Measurements from ENCODE around the gene OTUB2. TPM values are rescaled to one million over a fixed set of nuclear protein-coding genes. Genes with fewer than 3 reads are reported as not detected.

Gene OTUB2
- total RNA-seq, 4 donors from 2014 or later: 0.45 to 1.2 (median 0.54) TPM; not detected in 1

DNA sequence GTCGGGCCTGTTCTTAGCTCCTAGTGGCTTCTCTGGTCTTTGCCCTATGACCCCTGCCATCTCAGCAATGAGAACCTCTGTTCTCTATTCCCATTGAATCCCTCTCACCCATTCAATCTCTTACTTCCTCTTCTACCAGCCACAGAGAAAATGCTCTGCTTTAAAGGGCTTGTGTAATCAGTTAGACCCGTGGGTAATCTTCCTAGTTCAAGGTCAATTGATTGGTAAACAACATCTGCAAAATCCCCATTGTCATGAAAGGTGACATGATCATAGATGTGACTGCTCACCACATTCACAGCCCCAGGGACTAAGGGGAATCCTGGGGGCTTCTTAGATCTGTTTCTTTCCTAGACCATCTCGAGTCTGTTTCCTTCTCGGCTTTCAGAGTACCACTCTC, 36.2 kb upstream of the OTUB2 start:
- no peaks in the 10 kb centered on the region for H3K36me3 ChIP-seq
- no peak overlapping the region for H3K27ac ChIP-seq
- WGBS, 2 donors: 74 to 81% methylated on average over 4 of the region's 4 CpGs
- no peaks in the 10 kb centered on the region for H3K27me3 ChIP-seq
- TF ChIP-seq CTCF (IDR thresholded peaks at IDR 0.05) (no peak), POLR2A (IDR thresholded peaks at IDR 0.05) (no peak)
- no peak for DNase-seq
- H3K4me3 ChIP-seq (replicated peaks in 1 of 3): no peak overlapping the region
- H3K4me1 ChIP-seq: peaks cover 0 to 10% of the 10 kb centered on the region in 2 donors
- H3K9me3 ChIP-seq: no peaks in the 10 kb centered on the region
- intact Hi-C loops (cut with DNase I): no loop called here

DNA sequence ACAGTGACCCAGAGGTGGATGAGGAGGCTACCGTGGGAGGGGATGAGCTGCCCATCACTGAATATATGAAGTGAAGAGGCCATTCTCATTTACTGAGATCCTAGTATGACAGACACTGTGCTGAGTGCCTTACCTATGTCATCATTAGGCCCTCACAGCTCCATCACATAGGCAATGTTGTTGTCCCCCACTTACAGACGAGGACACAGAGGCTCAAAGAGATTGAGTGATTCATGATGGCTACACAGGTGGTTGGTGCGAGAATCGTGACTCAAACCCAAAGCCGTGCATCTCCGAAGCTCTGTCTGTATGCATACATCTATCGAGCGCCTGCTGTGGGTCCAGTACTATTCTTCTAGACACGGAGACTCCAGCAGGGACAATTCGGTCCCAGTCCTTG, 34.9 kb upstream of the OTUB2 start:
- no peak overlapping the region for H3K27ac ChIP-seq
- H3K9me3 ChIP-seq: no peaks in the 10 kb centered on the region
- H3K36me3 ChIP-seq: no peaks in the 10 kb centered on the region
- 83 to 89% methylated on average over 10 of the region's 10 CpGs for WGBS, 2 donors
- peaks cover 0 to 10% of the 10 kb centered on the region in 2 donors for H3K4me1 ChIP-seq
- TF ChIP-seq POLR2A (IDR thresholded peaks at IDR 0.05) (no peak), CTCF (IDR thresholded peaks at IDR 0.05) (no peak)
- H3K4me3 ChIP-seq (replicated peaks in 1 of 3): no peak overlapping the region
- DNase-seq: no peak
- intact Hi-C loops (cut with DNase I): no loop called here
- H3K27me3 ChIP-seq: no peaks in the 10 kb centered on the region

- Histone ChIP-seq H3K36me3 (no peaks in the 10 kb centered on the region), H3K4me1 (peaks cover 0 to 10% of the 10 kb centered on the region in 2 donors), H3K27me3 (no peaks in the 10 kb centered on the region), H3K27ac (no peak overlapping the region), H3K4me3 (replicated peaks in 1 of 3) (no peak overlapping the region), H3K9me3 (no peaks in the 10 kb centered on the region)
- TF ChIP-seq POLR2A (IDR thresholded peaks at IDR 0.05) (no peak), CTCF (IDR thresholded peaks at IDR 0.05) (no peak)
- 94% methylated on average over 4 of the region's 4 CpGs for WGBS, 2 donors
- intact Hi-C loops (cut with DNase I): no loop called here
- no peak for DNase-seq
Measured at GRCh38 chr14:93991649-93992048, 34.5 kb upstream of the OTUB2 start.

- Histone ChIP-seq H3K27me3 (no peaks in the 10 kb centered on the region), H3K4me1 (no peaks in the 10 kb centered on the region), H3K36me3 (no peaks in the 10 kb centered on the region), H3K4me3 (replicated peaks in 1 of 3) (no peak overlapping the region), H3K27ac (no peak overlapping the region), H3K9me3 (no peaks in the 10 kb centered on the region)
- TF ChIP-seq POLR2A (IDR thresholded peaks at IDR 0.05) (no peak), CTCF (IDR thresholded peaks at IDR 0.05) (no peak)
- no peak for DNase-seq
- 80 to 81% methylated on average over 6 of the region's 6 CpGs for WGBS, 2 donors
- intact Hi-C loops (cut with DNase I): no loop called here
Measured at GRCh38 chr14:93993382-93993781, 32.8 kb upstream of the OTUB2 start.

- intact Hi-C loops (cut with DNase I): no loop called here
- peak in 1 of 2 donors; percentile 10 for DNase-seq
- no peaks in the 10 kb centered on the region for H3K4me1 ChIP-seq
- H3K4me3 ChIP-seq (replicated peaks in 1 of 3): no peak overlapping the region
- no peaks in the 10 kb centered on the region for H3K27me3 ChIP-seq
- no peaks in the 10 kb centered on the region for H3K36me3 ChIP-seq
- 53% methylated on average over 9 to 13 of the region's 13 CpGs for WGBS, 2 donors
- no peaks in the 10 kb centered on the region for H3K9me3 ChIP-seq
- no peak overlapping the region for H3K27ac ChIP-seq
- TF ChIP-seq POLR2A (IDR thresholded peaks at IDR 0.05) (no peak), CTCF (IDR thresholded peaks at IDR 0.05) (no peak)
Measured at GRCh38 chr14:93994919-93995682, 31.0 kb upstream of the OTUB2 start.
